IMR-90 (cell line): ENCODE results near the gene SUDS3. TPM values are rescaled to one million over a fixed set of nuclear protein-coding genes. Genes with fewer than 3 reads are reported as not detected.

Experiments
- ATAC-seq: fragments of 200-7000 bp; cut with Tn5 transposase; 2 replicates; pipeline ENCODE4 v1.9.1; 2020; ENCODE audit warnings: low read depth, mild to moderate bottlenecking, moderate library complexity
- BruUV-seq: library from RNA; stranded (reverse); fragments of 400-500 nt; replicated peaks from 2 replicates; lab custom pipeline; 2021; lab: Mats Ljungman, UMichigan
- CTCF ChIA-PET: fragments of 300-600 bp; formaldehyde crosslinking; extraction: SDS; loops from one replicate; lab custom pipeline; 2021; ENCODE audit warnings: antibody characterized with exemption; lab: Yijun Ruan, JAX
- POLR2A ChIA-PET: fragments of 300-600 bp; sonication (Branson Sonifier 250); formaldehyde crosslinking; loops from one replicate; lab custom pipeline; 2022; ENCODE audit warnings: antibody characterized with exemption; ENCODE audit not compliant: unreplicated experiment; lab: Charles Lee
- DNase-seq: peaks from one replicate; pipeline ENCODE4 v3.0.0; 2013
- H2AFZ ChIP-seq: replicated peaks from 2 replicates; pipeline ENCODE3; 2013; ENCODE audit warnings: low read length, mild to moderate bottlenecking; ENCODE audit not compliant: poor library complexity
- H2AK5ac ChIP-seq: 2 replicates; pipeline ENCODE4 v1.6.1; 2013; ENCODE audit warnings: low read depth, low read length, inconsistent platforms
- H2AK9ac ChIP-seq: replicated peaks from 2 replicates; pipeline ENCODE3; 2013; ENCODE audit warnings: mild to moderate bottlenecking, low read depth, low read length, moderate library complexity; ENCODE audit not compliant: poor library complexity
- H2BK120ac ChIP-seq: 2 replicates; pipeline ENCODE4 v1.6.1; 2013; ENCODE audit warnings: low read depth, low read length, inconsistent platforms
- H2BK15ac ChIP-seq: 3 replicates; pipeline ENCODE4 v1.6.1; 2013; ENCODE audit warnings: low read depth, low read length, inconsistent platforms
- H2BK20ac ChIP-seq: 2 replicates; pipeline ENCODE4 v1.6.1; 2013; ENCODE audit warnings: low read depth, mild to moderate bottlenecking, inconsistent platforms, low read length, moderate library complexity
- H2BK5ac ChIP-seq: 2 replicates; pipeline ENCODE4 v1.6.1; 2013; ENCODE audit warnings: mild to moderate bottlenecking, low read depth, low read length, inconsistent platforms; ENCODE audit not compliant: poor library complexity, severe bottlenecking
- H3K14ac ChIP-seq: replicated peaks from 2 replicates; pipeline ENCODE4 v1.6.1; 2013; ENCODE audit warnings: low read depth, low read length, inconsistent platforms
- H3K18ac ChIP-seq: 2 replicates; pipeline ENCODE4 v1.6.1; 2013; ENCODE audit warnings: low read depth, low read length, control low read depth
- H3K23ac ChIP-seq: 2 replicates; pipeline ENCODE4 v1.6.1; 2013; ENCODE audit warnings: low read depth, low read length, inconsistent platforms
- H3K27ac ChIP-seq: 2 replicates; pipeline ENCODE4 v1.5.1; 2013; ENCODE audit warnings: mild to moderate bottlenecking, control low read depth, low read length; ENCODE audit not compliant: insufficient read depth
- H3K27me3 ChIP-seq: 2 replicates; pipeline ENCODE4 v1.6.1; 2013; ENCODE audit warnings: low read length; ENCODE audit not compliant: control insufficient read depth, insufficient read depth
- H3K36me3 ChIP-seq: 2 replicates; pipeline ENCODE4 v1.6.1; 2013; ENCODE audit warnings: low read length, mixed read lengths; ENCODE audit not compliant: control insufficient read depth, insufficient read depth
- H3K4ac ChIP-seq: 2 replicates; pipeline ENCODE4 v1.6.1; 2013; ENCODE audit warnings: low read depth, low read length, inconsistent platforms
- H3K4me1 ChIP-seq: 2 replicates; pipeline ENCODE4 v1.6.1; 2013; ENCODE audit warnings: low read length, mixed read lengths; ENCODE audit not compliant: control insufficient read depth, insufficient read depth
- H3K4me2 ChIP-seq: 2 replicates; pipeline ENCODE4 v1.6.1; 2013; ENCODE audit warnings: low read depth, mild to moderate bottlenecking, control low read depth, low read length, moderate library complexity
- H3K4me3 ChIP-seq: 2 replicates; pipeline ENCODE4 v1.5.1; 2013; ENCODE audit warnings: low read depth, mild to moderate bottlenecking, control low read depth, low read length, moderate library complexity; ENCODE audit not compliant: insufficient read depth
- H3K56ac ChIP-seq: 2 replicates; pipeline ENCODE4 v1.6.1; 2013; ENCODE audit warnings: low read length, inconsistent platforms; ENCODE audit not compliant: insufficient read depth; ENCODE audit errors: extremely low read depth
- H3K79me1 ChIP-seq, 2 experiments: 2 replicates each; pipeline ENCODE4 v1.6.1; 2013; ENCODE audit warnings: low read length in 2 of 2, inconsistent platforms in 1 of 2, low read depth in 1 of 2
- H3K9ac ChIP-seq: 2 replicates; pipeline ENCODE4 v1.6.1; 2013; ENCODE audit warnings: low read depth, low read length, control low read depth
- H3K9me1 ChIP-seq: 2 replicates; pipeline ENCODE4 v1.6.1; 2013; ENCODE audit warnings: low read length, inconsistent platforms; ENCODE audit not compliant: insufficient read depth
- H3K9me3 ChIP-seq: 2 replicates; pipeline ENCODE4 v1.6.1; 2013; ENCODE audit warnings: low read length; ENCODE audit not compliant: control insufficient read depth, insufficient read depth
- H4K20me1 ChIP-seq: 2 replicates; pipeline ENCODE4 v1.6.1; 2013; ENCODE audit warnings: low read length, inconsistent platforms; ENCODE audit not compliant: insufficient read depth
- H4K5ac ChIP-seq: 2 replicates; pipeline ENCODE4 v1.6.1; 2013; ENCODE audit warnings: mild to moderate bottlenecking, low read depth, low read length, control low read depth
- H4K8ac ChIP-seq, 2 experiments: 2 replicates each; pipeline ENCODE4 v1.6.1; 2013; ENCODE audit warnings: low read depth in 2 of 2, low read length in 2 of 2, control low read depth in 1 of 2, inconsistent platforms in 1 of 2
- H4K91ac ChIP-seq: 2 replicates; pipeline ENCODE4 v1.6.1; 2013; ENCODE audit warnings: low read depth, low read length, inconsistent platforms; ENCODE audit not compliant: insufficient read depth
- CEBPB ChIP-seq: IDR thresholded peaks from 2 replicates; pipeline ENCODE4 v1.6.1; 2012; ENCODE audit warnings: low read depth, low read length, improper control_type of control experiment
- CHD1 ChIP-seq: IDR thresholded peaks from 2 replicates; pipeline ENCODE4 v1.6.1; 2012; ENCODE audit warnings: low read depth, low read length, improper control_type of control experiment
- CTCF ChIP-seq: conservative IDR thresholded peaks from 2 replicates; pipeline ENCODE4 v1.5.1; 2012; ENCODE audit warnings: mild to moderate bottlenecking, low read depth, low read length, improper control_type of control experiment
- ELK1 ChIP-seq: fragments of 150-350 bp; IDR thresholded peaks from 2 replicates; pipeline ENCODE4 v1.6.1; 2016; ENCODE audit warnings: low read depth, mild to moderate bottlenecking, low read length, moderate library complexity, borderline replicate concordance
- NFE2L2 ChIP-seq: fragments of 150-350 bp; IDR thresholded peaks from 2 replicates; pipeline ENCODE4 v1.6.1; 2016; ENCODE audit warnings: low read depth, mild to moderate bottlenecking, low read length
- whole genome bisulfite sequencing, 2 experiments: methylation state at CpG; one replicate each; pipeline versions ENCODE4 v1.1.5 to v1.1.7; 2013; ENCODE audit warnings: missing lambda C conversion rate in 2 of 2; ENCODE audit not compliant: insufficient read length in 1 of 2; ENCODE audit errors: extremely low coverage in 2 of 2; 5-methylcytosine and 5-hydroxymethylcytosine counted together
- dilution Hi-C: fragments of 300-500 bp; cut with HindIII; formaldehyde crosslinking; loops from one replicate; pipeline ENCODE4 v1.14.3; 2018; ENCODE audit warnings: low sequenced_read_pairs; ENCODE audit not compliant: unreplicated experiment
- in situ Hi-C: fragments of 300-500 bp; cut with MboI; formaldehyde crosslinking; loops from 3 replicates; pipeline ENCODE4 v1.14.3; 2019; ENCODE audit warnings: low sequenced_read_pairs, inconsistent platforms, mixed read lengths
- intact Hi-C: fragments of 100-400 bp; cut with micrococcal nuclease; formaldehyde crosslinking; loops from 2 replicates; pipeline ENCODE4 v1.10.0; 2022
- polyA plus RNA-seq, 3 experiments: library from polyadenylated mRNA; depleted of rRNA; stranded (reverse); fragments of >200 nt; gene quantifications; 2 replicates each; pipeline ENCODE4 v1.2.3, GENCODE V29; 2012; ENCODE audit warnings: low replicate concordance in 1 of 3
- total RNA-seq: library from RNA; depleted of rRNA; stranded (reverse); fragments of >200 nt; gene quantifications from 2 replicates; pipeline ENCODE4 v1.2.3, GENCODE V29; 2012
- TF ChIP-seq, protein P1 (sequence below): fragments of 150-350 bp; IDR thresholded peaks from 2 replicates; pipeline ENCODE4 v1.6.1; 2017; ENCODE audit warnings: mild to moderate bottlenecking, antibody characterized with exemption, low read length, low read depth

SUDS3 gene
- total and polyA plus RNA-seq, 2 of the 4 experiments (the other 2 are of a cell fraction), result 13.4 to 13.8 TPM

- ATAC-seq (no peak), DNase-seq (peak; percentile 52)
- dilution Hi-C loops, result no loop called here
- intact Hi-C loops, result loop anchor here (5.0 kb wide), 1 partner anchor 40 kb away; the partner anchor contains the start of gene TAOK3
- no peaks in the 10 kb centered on the region; the same call in none of the 2 replicates for H3K9me1 ChIP-seq
- BruUV-seq, result no TSS peak
- ChIA-PET CTCF (no interaction called here), POLR2A (no interaction called here)
- no peaks in the 10 kb centered on the region for H3K36me3 ChIP-seq
- H2AK9ac ChIP-seq, result no peak overlapping the region
- peaks cover 3 to 46% of the 10 kb centered on the region in 2 experiments; a peak in 3 of 4 replicates for H3K79me1 ChIP-seq
- no peak overlapping the region for H2AFZ ChIP-seq
- H3K9me3 ChIP-seq, result no peaks in the 10 kb centered on the region
- H3K23ac ChIP-seq, result no peak overlapping the region; the same call in 1 of the 2 replicates
- no peak overlapping the region for H3K4me2 ChIP-seq
- H2BK120ac ChIP-seq, result no peak overlapping the region
- H3K4me1 ChIP-seq, result peaks cover 22% of the 10 kb centered on the region
- H2BK15ac ChIP-seq, result 0 out of 3 replicates have a peak overlapping the region, but pooled peaks have one; percentile 21
- 0 out of 2 replicates have a peak overlapping the region, but pooled peaks have one; percentile 87 for H2AK5ac ChIP-seq
- no peak overlapping the region; a peak in 1 of 4 replicates for H4K8ac ChIP-seq
- no peaks in the 10 kb centered on the region for H4K20me1 ChIP-seq
- H3K56ac ChIP-seq, result no peak overlapping the region
- no peak overlapping the region for H3K4me3 ChIP-seq
- TF ChIP-seq CHD1, result no peak
- no peak for TF ChIP-seq NFE2L2
- no peak for TF ChIP-seq ELK1
- TF ChIP-seq CEBPB, result peak; percentile 92
- TF ChIP-seq, protein P1, sequence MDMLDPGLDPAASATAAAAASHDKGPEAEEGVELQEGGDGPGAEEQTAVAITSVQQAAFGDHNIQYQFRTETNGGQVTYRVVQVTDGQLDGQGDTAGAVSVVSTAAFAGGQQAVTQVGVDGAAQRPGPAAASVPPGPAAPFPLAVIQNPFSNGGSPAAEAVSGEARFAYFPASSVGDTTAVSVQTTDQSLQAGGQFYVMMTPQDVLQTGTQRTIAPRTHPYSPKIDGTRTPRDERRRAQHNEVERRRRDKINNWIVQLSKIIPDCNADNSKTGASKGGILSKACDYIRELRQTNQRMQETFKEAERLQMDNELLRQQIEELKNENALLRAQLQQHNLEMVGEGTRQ, result no peak
- no peak for TF ChIP-seq CTCF
- peak overlapping the region; percentile 72 for H2BK5ac ChIP-seq
- no peak overlapping the region for H3K9ac ChIP-seq
- no peak overlapping the region for H4K91ac ChIP-seq
- H2BK20ac ChIP-seq, result no peak overlapping the region
- no peak overlapping the region for H3K14ac ChIP-seq
- no CpG with 5 or more reads among the region's 4 CpGs for WGBS, 2 experiments
- no peak overlapping the region for H4K5ac ChIP-seq
- H3K4ac ChIP-seq, result no peak overlapping the region; the same call in 1 of the 2 replicates
- no peak overlapping the region for H3K27ac ChIP-seq
- H3K27me3 ChIP-seq, result no peaks in the 10 kb centered on the region
- no peak overlapping the region for H3K18ac ChIP-seq
- in situ Hi-C loops, result no loop called here
Measured at GRCh38 chr12:118332511-118332910, 43.8 kb upstream of the SUDS3 start.
